ENCODE data around the gene HDAC4.

DNA sequence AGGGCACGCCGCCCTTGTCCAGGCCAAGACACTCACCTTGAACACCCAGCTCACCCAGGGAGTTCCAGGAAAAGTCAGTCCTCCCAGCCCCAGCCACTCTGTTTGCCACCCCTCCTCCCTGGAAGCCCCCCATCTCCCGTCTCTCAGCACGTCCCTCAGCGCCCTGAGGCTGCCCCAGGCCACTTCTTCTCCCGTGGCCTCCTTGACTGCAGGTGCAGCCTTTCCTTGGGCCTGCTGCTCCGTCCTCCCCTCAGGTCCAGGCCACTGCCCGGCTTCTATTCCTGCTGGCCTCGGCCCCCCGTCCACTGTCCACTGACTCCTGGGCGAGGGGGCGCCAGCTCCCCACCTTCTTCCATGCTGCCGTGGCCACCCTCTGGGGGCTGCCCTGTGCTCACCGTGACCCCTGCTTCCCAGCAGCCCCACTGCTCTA is 239.1 kb downstream of the HDAC4 start:
- TF ChIP-seq, protein P1, sequence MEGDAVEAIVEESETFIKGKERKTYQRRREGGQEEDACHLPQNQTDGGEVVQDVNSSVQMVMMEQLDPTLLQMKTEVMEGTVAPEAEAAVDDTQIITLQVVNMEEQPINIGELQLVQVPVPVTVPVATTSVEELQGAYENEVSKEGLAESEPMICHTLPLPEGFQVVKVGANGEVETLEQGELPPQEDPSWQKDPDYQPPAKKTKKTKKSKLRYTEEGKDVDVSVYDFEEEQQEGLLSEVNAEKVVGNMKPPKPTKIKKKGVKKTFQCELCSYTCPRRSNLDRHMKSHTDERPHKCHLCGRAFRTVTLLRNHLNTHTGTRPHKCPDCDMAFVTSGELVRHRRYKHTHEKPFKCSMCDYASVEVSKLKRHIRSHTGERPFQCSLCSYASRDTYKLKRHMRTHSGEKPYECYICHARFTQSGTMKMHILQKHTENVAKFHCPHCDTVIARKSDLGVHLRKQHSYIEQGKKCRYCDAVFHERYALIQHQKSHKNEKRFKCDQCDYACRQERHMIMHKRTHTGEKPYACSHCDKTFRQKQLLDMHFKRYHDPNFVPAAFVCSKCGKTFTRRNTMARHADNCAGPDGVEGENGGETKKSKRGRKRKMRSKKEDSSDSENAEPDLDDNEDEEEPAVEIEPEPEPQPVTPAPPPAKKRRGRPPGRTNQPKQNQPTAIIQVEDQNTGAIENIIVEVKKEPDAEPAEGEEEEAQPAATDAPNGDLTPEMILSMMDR (IDR thresholded peaks at IDR 0.05): no peak
- TF ChIP-seq POLR2A (IDR thresholded peaks at IDR 0.05): no peak
